Activated CD4-positive, alpha-beta memory T cell treated with anti-CD3 and anti-CD28 coated beads for 36 hours (primary cell): ENCODE measurements around the gene ALKBH6. TPM values are rescaled to one million over a fixed set of nuclear protein-coding genes. Genes with fewer than 3 reads are reported as not detected.
"Not testable (repeated sequence)": the region's sequence is repeated elsewhere in the genome, so short reads cannot be mapped to it uniquely, and the experiment has no call there.

ENCODE experiments used
- CTCF ChIA-PET: fragments of 350-600 bp; sonication (Branson Sonifier 250); formaldehyde crosslinking; loops from one replicate; lab custom pipeline; 2021; ENCODE audit warnings: antibody characterized with exemption, inconsistent platforms; lab: Charles Lee
- POLR2A ChIA-PET: fragments of 350-600 bp; sonication (Branson Sonifier 250); formaldehyde crosslinking; loops from one replicate; lab custom pipeline; 2021; ENCODE audit warnings: antibody characterized with exemption; lab: Charles Lee
- DNase-seq: peaks from one replicate; pipeline ENCODE4 v3.0.0-alpha.2; 2020
- H3K27ac Mint-ChIP-seq: one replicate; pipeline ENCODE4 v1.8.0; 2021; ENCODE audit warnings: mixed read lengths
- H3K27me3 Mint-ChIP-seq: one replicate; pipeline ENCODE4 v1.8.0; 2021; ENCODE audit warnings: mixed read lengths
- H3K36me3 Mint-ChIP-seq: one replicate; pipeline ENCODE4 v1.8.0; 2021; ENCODE audit warnings: mixed read lengths
- H3K4me1 Mint-ChIP-seq: one replicate; pipeline ENCODE4 v1.8.0; 2021; ENCODE audit warnings: low read depth, mixed read lengths
- H3K4me3 Mint-ChIP-seq: one replicate; pipeline ENCODE4 v1.8.0; 2021; ENCODE audit warnings: mild to moderate bottlenecking, mixed read lengths
- H3K9me3 Mint-ChIP-seq: one replicate; pipeline ENCODE4 v1.8.0; 2021; ENCODE audit warnings: mixed read lengths
- intact Hi-C: fragments of 100-400 bp; cut with micrococcal nuclease; formaldehyde crosslinking; loops from one replicate; pipeline ENCODE4 v1.15.1; 2023
- total RNA-seq, 2 experiments: library from RNA; stranded (reverse); gene quantifications; one replicate each; pipeline ENCODE4 v1.2.3, GENCODE V29; 2021

ALKBH6 gene
- total RNA-seq, 2 experiments from 2014 or later, result 40.9 to 44.7 TPM

GRCh38 chr19:36049080-36049698 lies 35.2 kb upstream of the ALKBH6 start:
- H3K4me1 Mint-ChIP-seq, result peaks cover 7% of the 10 kb centered on the region
- DNase-seq, result no peak
- CTCF ChIA-PET, result no interaction called here
- H3K27me3 Mint-ChIP-seq, result no peaks in the 10 kb centered on the region
- no peaks in the 10 kb centered on the region for H3K9me3 Mint-ChIP-seq
- POLR2A ChIA-PET, result no interaction called here
- no peak overlapping the region for H3K27ac Mint-ChIP-seq
- peaks cover 5% of the 10 kb centered on the region for H3K36me3 Mint-ChIP-seq
- intact Hi-C loops, result no loop called here
- H3K4me3 Mint-ChIP-seq, result no peak overlapping the region

- Mint-ChIP-seq H3K27ac (no peak overlapping the region), H3K4me1 (no peaks in the 10 kb centered on the region), H3K36me3 (peaks cover 5% of the 10 kb centered on the region), H3K9me3 (no peaks in the 10 kb centered on the region), H3K4me3 (no peak overlapping the region), H3K27me3 (no peaks in the 10 kb centered on the region)
- intact Hi-C loops, result no loop called here
- DNase-seq, result no peak
- CTCF ChIA-PET, result no interaction called here
- POLR2A ChIA-PET, result no interaction called here
Measured at GRCh38 chr19:36047835-36048234, 33.8 kb upstream of the ALKBH6 start.

GRCh38 chr19:36046443-36047050 lies 32.5 kb upstream of the ALKBH6 start:
- no peak overlapping the region for H3K4me3 Mint-ChIP-seq
- H3K27ac Mint-ChIP-seq, result no peak overlapping the region
- ChIA-PET CTCF (no interaction called here), POLR2A (no interaction called here)
- no peak for DNase-seq
- H3K4me1 Mint-ChIP-seq, result no peaks in the 10 kb centered on the region
- H3K9me3 Mint-ChIP-seq, result no peaks in the 10 kb centered on the region
- intact Hi-C loops, result no loop called here
- H3K36me3 Mint-ChIP-seq, result peaks cover 5% of the 10 kb centered on the region
- no peaks in the 10 kb centered on the region for H3K27me3 Mint-ChIP-seq

- Mint-ChIP-seq H3K36me3 (peaks cover 5% of the 10 kb centered on the region), H3K4me3 (no peak overlapping the region), H3K9me3 (no peaks in the 10 kb centered on the region), H3K27me3 (no peaks in the 10 kb centered on the region), H3K4me1 (no peaks in the 10 kb centered on the region), H3K27ac (no peak overlapping the region)
- ChIA-PET CTCF (no interaction called here), POLR2A (interaction anchor here (0.7 kb wide), 1 partner anchor 13 kb away, joined by 3 read pairs; no protein-coding TSS in a partner anchor)
- intact Hi-C loops, result no loop called here
- no peak for DNase-seq
Measured at GRCh38 chr19:36043952-36044351, 29.9 kb upstream of the ALKBH6 start.

- H3K4me3 Mint-ChIP-seq, result no peak overlapping the region
- ChIA-PET CTCF (no interaction called here), POLR2A (no interaction called here)
- no peaks in the 10 kb centered on the region for H3K27me3 Mint-ChIP-seq
- peaks cover 5% of the 10 kb centered on the region for H3K36me3 Mint-ChIP-seq
- H3K27ac Mint-ChIP-seq, result no peak overlapping the region
- H3K4me1 Mint-ChIP-seq, result peaks cover 5% of the 10 kb centered on the region
- no peaks in the 10 kb centered on the region for H3K9me3 Mint-ChIP-seq
- intact Hi-C loops, result no loop called here
- no peak for DNase-seq
Measured at GRCh38 chr19:36041831-36042230, 27.8 kb upstream of the ALKBH6 start.

GRCh38 chr19:36041092-36041491 lies 27.1 kb upstream of the ALKBH6 start:
- H3K4me1 Mint-ChIP-seq, H3K27me3 Mint-ChIP-seq, CTCF ChIA-PET, H3K27ac Mint-ChIP-seq, POLR2A ChIA-PET, H3K36me3 Mint-ChIP-seq, H3K9me3 Mint-ChIP-seq, intact Hi-C loops, DNase-seq, H3K4me3 Mint-ChIP-seq: not testable (repeated sequence)

GRCh38 chr19:36040495-36040894 lies 26.5 kb upstream of the ALKBH6 start:
- no peak overlapping the region for H3K27ac Mint-ChIP-seq
- H3K9me3 Mint-ChIP-seq, result no peaks in the 10 kb centered on the region
- no peaks in the 10 kb centered on the region for H3K36me3 Mint-ChIP-seq
- peaks cover 11% of the 10 kb centered on the region for H3K4me1 Mint-ChIP-seq
- intact Hi-C loops, result no loop called here
- DNase-seq, result no peak
- H3K4me3 Mint-ChIP-seq, result no peak overlapping the region
- POLR2A ChIA-PET, result no interaction called here
- CTCF ChIA-PET, result no interaction called here
- no peaks in the 10 kb centered on the region for H3K27me3 Mint-ChIP-seq

GRCh38 chr19:36032251-36033104 lies 18.5 kb upstream of the ALKBH6 start, which contains the start of gene CLIP3:
CLIP3 (minus strand) TSS chr19:36032873; CDS start chr19:36032357, 516 bp downstream.
- Mint-ChIP-seq H3K9me3 (no peaks in the 10 kb centered on the region), H3K27me3 (no peaks in the 10 kb centered on the region), H3K36me3 (peaks cover 25% of the 10 kb centered on the region), H3K4me3 (no peak within 1 kb of the TSS), H3K27ac (no peak within 1 kb of the TSS), H3K4me1 (peaks cover 35% of the 10 kb centered on the region)
- ChIA-PET POLR2A (no interaction called here), CTCF (no interaction called here)
- intact Hi-C loops, result no loop called here
- peak; percentile 38 for DNase-seq

GRCh38 chr19:36031308-36031707 lies 17.3 kb upstream of the ALKBH6 start:
- DNase-seq, result no peak
- H3K27ac Mint-ChIP-seq, result no peak overlapping the region
- ChIA-PET CTCF (no interaction called here), POLR2A (interaction anchor here (0.6 kb wide), 1 partner anchor 12 kb away, joined by 3 read pairs; no protein-coding TSS in a partner anchor)
- peaks cover 30% of the 10 kb centered on the region for H3K4me1 Mint-ChIP-seq
- H3K4me3 Mint-ChIP-seq, result no peak overlapping the region
- no peaks in the 10 kb centered on the region for H3K27me3 Mint-ChIP-seq
- H3K36me3 Mint-ChIP-seq, result peaks cover 29% of the 10 kb centered on the region
- intact Hi-C loops, result no loop called here
- no peaks in the 10 kb centered on the region for H3K9me3 Mint-ChIP-seq

- Mint-ChIP-seq H3K9me3 (no peaks in the 10 kb centered on the region), H3K27ac (no peak overlapping the region), H3K4me1 (peaks cover 24% of the 10 kb centered on the region), H3K4me3 (no peak overlapping the region), H3K36me3 (peaks cover 29% of the 10 kb centered on the region), H3K27me3 (no peaks in the 10 kb centered on the region)
- no peak for DNase-seq
- CTCF ChIA-PET, result no interaction called here
- intact Hi-C loops, result no loop called here
- POLR2A ChIA-PET, result interaction anchor here (0.6 kb wide), 1 partner anchor 13 kb away, joined by 3 read pairs; no protein-coding TSS in a partner anchor
Measured at GRCh38 chr19:36030264-36031148, 16.5 kb upstream of the ALKBH6 start.

GRCh38 chr19:36028313-36029041 lies 14.5 kb upstream of the ALKBH6 start:
- POLR2A ChIA-PET, result interaction anchor here (0.8 kb wide), 1 partner anchor 33 kb away, joined by 3 read pairs; no protein-coding TSS in a partner anchor
- intact Hi-C loops, result loop anchor here (10.0 kb wide), 1 partner anchor 924 kb away; no protein-coding TSS in a partner anchor
- CTCF ChIA-PET, result no interaction called here
- peaks cover 19% of the 10 kb centered on the region for H3K36me3 Mint-ChIP-seq
- H3K27me3 Mint-ChIP-seq, result no peaks in the 10 kb centered on the region
- H3K27ac Mint-ChIP-seq, result no peak overlapping the region
- no peaks in the 10 kb centered on the region for H3K9me3 Mint-ChIP-seq
- no peak for DNase-seq
- H3K4me1 Mint-ChIP-seq, result peaks cover 10% of the 10 kb centered on the region
- no peak overlapping the region for H3K4me3 Mint-ChIP-seq
